COLO668 (cell line): ENCODE measurements around the gene RBM34.

ENCODE experiments used
- DNase-seq: peaks from one replicate; lab custom pipeline; 2025; ENCODE audit not compliant: unreplicated experiment; lab: John Stamatoyannopoulos, UW

RBM34 gene

GRCh38 chr1:235156740-235157139 is 4.3 kb downstream of the RBM34 start:
- DNase-seq: no peak

GRCh38 chr1:235156265-235156664 is 4.8 kb downstream of the RBM34 start:
- no peak for DNase-seq

GRCh38 chr1:235152235-235152634 is 8.8 kb downstream of the RBM34 start:
- no peak for DNase-seq

DNA sequence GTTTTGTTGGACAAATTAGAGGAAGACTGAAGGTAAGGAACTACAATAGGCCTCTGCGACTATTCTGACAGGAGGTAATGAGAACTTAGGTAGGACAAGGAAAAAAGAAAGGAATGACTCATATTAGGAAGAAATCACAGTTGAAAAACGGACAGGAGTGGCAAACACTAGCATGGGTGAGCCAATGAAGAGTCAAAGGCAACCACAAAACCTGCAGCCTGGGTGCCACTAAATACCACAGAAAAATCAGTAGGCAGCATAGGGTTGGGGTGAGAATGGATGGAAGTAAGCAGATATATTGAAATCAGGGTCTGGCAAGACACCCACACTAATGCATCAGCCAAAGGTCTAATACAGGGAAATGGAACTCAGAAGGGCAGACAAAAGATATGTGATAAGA is 10.0 kb downstream of the RBM34 start:
- DNase-seq: no peak

GRCh38 chr1:235149824-235150223 is 11.2 kb downstream of the RBM34 start:
- DNase-seq: no peak

DNA sequence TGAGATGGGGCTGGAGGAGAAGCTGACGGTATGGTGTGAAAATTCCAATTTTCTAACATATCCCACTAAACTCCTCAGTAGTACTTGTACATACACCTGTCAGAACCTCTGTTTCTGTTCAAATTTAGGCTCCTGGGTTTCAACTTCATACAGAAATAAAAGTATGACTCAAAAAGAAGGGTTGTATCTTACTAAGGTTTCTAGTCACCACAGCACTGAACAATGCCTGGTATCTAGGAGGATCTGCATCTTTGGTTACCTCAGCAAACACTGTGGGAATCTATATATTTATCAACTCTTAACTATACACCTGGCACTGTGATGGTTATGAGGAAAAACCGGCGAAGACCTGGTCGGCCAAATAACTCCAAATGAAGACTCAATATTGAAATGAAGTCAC is 13.8 kb downstream of the RBM34 start:
- no peak for DNase-seq

DNA sequence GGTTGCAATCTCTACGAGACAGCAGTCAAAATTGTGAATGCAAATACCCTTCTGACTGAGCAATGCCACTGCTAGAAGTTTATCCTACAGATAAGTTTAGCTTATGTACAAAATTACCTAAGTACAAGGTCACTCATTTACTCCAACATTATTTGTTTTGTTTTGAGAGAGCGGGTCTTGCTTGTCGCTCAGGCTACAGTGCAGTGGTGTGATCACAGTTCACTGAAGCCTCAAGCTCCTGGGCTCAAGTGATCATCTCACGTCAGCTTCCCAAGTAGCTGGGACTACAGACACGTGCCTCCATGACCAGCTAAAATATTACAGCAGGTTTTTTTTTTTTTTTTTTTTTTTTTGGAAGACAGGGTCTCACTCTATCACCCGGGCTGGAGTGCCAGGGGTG is 15.4 kb downstream of the RBM34 start:
- DNase-seq: no peak

DNA sequence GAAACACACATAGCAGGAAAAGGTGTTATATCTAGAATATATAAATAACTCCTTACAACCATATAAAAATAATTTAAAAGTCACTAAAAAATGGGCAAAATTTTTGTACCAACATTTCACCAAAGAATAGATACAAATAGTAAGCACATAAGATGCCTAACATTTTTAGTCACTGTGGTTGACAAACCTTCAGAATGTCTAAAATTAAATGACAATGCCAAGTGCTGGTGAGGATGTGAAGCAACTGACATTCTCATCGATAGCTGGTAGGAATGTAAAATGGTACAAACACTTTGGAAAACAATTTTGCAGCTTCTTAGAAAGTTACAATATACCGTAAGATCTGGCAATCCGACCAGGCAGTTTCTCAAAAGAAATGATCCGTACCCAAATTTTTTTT is 18.1 kb downstream of the RBM34 start:
- no peak for DNase-seq

- DNase-seq: no peak
Observed at GRCh38 chr1:235139315-235139714, 21.7 kb downstream of the RBM34 start.

DNA sequence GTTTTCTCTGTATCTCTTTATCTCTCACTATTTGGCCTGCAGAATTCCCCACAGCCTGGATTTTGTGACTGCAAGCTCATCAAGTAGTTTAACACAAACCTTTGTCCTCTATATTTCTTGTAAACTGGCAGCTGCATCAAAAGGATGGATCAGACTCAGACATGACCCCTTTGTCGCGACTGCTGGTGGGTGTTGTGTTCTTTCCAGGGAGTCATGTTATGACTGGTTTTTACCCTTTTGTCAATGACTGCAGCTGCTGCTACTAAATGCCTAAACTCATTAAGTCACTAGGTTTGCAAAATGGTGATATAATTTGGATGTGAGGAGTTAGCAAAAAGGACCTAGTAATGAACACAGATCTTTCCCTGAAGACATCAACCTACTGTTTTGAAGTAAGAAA is 22.2 kb downstream of the RBM34 start:
- DNase-seq: no peak

GRCh38 chr1:235136111-235136510 is 24.9 kb downstream of the RBM34 start:
- DNase-seq: no peak

- DNase-seq: no peak
Observed at GRCh38 chr1:235134171-235134570, 26.9 kb downstream of the RBM34 start.

DNA sequence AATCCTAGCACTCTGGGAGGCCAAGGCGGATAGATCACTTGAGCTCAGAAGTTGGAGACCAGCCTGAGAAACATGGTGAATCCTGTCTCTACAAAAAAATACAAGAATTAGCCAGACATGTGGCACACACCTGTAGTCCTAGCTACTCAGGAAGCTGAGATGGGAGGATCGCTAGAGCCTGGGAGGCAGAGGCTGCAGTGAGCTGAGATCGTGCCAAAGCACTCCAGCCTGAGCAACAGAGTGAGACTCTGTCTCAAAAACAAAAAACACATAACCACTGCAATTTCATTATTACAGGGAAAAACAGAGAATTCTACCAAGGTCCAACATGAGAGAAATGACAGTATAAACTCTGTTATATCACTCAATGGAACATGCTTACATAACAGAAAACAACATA is 28.0 kb downstream of the RBM34 start:
- no peak for DNase-seq

GRCh38 chr1:235131961-235132360 is 29.1 kb downstream of the RBM34 start:
- DNase-seq: no peak

DNA sequence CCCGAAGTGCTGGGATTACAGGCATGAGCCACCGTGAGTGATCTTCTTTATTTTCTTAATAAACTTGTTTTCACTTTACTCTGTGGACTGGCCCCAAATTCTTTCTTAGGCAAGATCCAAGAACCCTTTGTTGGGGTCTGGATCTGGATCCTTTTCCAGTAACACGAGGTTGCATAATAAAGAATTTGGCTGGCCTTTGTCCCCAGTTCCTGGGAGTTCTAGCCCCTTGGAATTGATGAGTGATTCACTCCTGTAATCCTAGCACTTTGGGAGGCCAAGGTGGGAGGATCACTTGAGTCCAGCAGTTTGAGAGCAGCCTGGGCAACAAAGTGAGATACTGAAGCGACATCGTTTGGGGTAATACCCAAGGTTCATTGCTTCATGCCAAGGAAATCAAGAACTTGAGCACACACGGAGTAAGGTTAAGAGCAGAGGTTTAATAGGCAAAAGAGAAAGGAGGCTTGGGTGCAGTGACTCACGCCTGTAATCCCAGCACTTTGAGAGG is 30.2 kb downstream of the RBM34 start:
- no peak for DNase-seq

DNA sequence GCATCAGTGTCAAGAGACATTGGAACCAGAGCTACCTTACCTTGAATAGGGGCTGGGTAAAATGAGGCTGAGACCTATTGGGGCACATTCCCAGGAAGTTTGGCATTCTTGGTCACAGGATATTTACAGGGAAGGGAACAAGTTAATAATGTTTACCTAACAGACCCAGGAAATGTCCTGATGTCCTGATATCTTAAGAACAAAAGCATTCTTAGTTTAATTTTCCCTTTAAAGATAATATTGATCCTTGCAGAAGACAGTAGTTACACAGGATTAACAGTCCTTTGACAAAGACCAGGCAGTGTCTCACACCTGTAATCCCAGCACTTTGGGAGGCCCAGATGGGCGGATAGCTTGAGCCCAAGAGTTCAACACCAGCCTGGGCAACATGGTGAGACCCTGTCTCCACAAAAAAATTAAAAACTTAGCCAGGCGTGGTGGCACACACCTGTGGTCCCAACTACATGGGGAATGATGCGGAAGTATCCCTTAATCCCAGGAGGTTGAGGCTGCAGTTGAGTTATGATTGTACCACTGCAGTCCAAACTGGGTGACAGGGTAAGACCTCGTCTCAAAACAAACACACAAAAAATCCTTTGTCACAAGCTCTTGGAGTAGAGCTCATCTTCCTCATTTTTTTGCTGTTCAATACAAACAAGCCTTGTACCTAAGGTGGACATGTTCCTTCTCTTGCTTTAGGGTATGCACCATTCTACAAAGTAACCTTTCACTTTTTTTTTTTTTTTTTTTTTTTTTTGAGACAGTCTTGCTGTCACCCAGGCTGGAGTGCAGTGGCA is 31.1 kb downstream of the RBM34 start:
- DNase-seq: no peak

GRCh38 chr1:235128456-235129328 is 32.4 kb downstream of the RBM34 start, which contains the start of gene TOMM20:
TOMM20 (minus strand) TSS chr1:235128837; CDS start chr1:235128715, 122 bp downstream.
- DNase-seq: peak; percentile 99

DNA sequence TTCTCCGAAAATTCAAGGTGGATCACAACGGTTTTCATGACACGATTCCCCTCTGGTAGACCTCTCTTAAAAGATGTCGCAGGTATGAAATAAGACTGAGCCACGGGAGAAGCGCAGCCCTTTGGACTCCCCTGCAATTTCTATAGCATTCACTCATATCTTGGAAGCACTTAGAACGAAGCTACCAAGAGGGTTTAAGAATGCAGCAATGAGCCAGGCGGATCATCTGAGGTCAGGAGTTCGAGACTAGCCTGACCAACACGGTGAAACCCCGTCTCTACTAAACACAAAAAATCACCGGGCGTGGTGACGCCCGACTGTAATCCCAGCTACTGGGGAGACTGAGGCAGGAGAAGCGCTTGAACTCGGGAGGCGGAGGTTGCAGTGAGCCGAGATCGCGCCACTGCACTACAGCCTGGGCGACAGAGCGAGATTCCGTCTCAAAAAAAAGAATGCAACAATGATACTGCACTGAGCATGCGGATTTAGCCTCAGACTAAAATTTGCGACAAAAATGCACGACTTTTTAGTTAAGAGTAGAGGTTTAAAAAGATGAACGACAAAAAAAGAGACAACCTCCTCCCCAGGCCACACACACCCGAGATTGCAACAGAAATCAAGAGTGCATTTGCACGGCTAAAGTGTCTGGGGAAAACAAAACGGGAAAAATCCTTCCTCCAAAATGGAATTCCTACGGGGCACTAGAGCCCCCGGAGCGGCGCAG is 33.2 kb downstream of the RBM34 start:
- no peak for DNase-seq

DNA sequence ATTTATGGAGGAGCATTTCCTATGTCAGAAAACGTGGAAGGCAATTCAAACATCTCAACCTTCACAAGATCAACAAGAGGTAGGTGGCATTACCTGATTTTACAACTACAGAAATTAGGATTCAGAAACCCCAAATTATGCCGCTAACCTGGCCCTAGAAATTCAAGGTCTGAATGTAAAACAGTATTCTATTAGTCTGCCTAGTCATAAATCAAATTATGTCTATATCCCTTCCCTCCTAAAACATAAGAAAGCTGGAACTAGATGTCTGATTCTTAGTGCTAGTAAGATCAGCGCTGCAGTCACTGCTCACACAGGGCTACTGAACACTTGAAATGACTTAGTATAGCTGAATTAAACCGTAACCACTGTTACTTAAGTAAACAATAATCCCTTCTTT is 33.8 kb downstream of the RBM34 start:
- no peak for DNase-seq

DNA sequence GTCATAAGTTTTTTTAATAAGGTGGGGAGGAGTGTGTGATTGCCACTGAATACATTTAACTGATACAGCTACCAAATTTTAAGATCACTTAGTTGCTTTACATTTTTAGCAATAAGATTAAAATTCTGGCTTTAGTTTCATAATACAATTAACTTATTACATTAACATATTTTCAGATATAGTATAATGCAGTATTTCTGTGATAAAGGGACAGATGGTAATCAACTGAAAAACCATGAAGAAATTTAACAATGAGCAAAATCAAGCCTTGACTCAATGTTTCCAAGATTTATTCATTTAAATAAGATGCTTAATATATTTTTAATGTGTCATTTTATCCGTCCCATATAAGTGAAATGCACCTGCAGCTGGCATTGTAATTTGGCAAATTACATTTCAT is 36.4 kb downstream of the RBM34 start:
- no peak for DNase-seq

- no peak for DNase-seq
Observed at GRCh38 chr1:235124111-235124510, 36.9 kb downstream of the RBM34 start.
